NCI-H2107 treated with DMSO at 0.1 percent for 48 hours (cell line): ENCODE measurements around the gene ESRP2.
A peak's percentile ranks its signal among the peaks of the same experiment; 100 is the strongest.

Experiments
- DNase-seq: peaks from one replicate; lab custom pipeline; 2025; ENCODE audit not compliant: unreplicated experiment; lab: John Stamatoyannopoulos, UW

Gene ESRP2

DNA sequence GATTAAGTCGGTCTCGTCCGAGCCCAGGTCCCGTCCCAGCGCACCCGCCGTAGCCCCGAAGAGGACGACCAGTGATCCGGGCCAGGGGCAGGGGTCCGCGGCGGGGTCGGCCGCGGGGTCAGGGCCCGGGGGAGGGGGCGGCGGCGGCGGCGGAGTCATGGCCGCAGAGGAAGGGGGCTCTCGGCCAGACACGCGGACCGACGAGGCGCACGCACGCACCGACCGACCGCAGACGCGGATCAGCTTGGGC is at the start of gene ESRP2:
Gene ESRP2, minus strand, starts transcription at position 241 of the 250 bp plus-strand sequence. Its CDS starts 82 bp downstream, at position 159.
- DNase-seq: no peak

DNA sequence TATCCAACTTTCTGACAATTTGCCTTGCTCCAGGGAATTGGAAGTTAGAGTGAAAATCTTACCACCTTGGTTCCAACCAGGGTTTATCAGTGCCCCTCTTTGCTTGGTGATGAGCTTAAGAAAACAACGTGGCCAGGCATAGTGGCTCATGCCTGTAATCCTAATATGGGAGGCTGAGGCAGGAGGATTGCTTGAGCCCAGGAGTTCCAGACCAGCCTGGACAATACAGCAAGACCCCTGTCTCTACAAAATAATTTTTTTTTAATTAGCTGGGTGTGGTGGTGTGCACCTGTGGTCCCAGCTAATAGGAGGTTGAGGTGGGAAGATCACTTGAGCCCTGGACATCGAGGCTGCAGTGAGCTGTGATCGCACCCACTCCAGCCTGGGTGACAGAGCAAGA is 49.8 kb upstream of the ESRP2 start:
- no peak for DNase-seq

DNA sequence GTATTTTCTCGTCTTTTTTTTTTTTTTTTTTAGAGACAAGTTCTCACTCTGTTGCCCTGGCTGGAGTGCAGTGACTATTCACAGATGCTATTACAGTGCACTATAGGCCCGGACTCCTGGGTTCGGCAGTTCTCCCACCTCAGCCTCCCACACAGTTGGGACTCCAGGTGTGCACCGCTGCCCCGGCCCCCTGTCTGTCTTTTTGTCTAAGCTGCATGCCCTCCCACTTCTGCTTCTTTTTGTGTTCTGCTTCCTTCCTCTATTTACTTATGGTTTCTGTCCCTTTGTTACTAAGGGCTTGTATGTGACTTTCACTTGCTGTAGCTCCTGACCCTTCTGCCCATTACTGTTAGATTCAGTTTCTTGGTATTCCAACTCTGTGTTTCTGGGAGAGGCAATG is 48.9 kb upstream of the ESRP2 start:
- DNase-seq: no peak

DNA sequence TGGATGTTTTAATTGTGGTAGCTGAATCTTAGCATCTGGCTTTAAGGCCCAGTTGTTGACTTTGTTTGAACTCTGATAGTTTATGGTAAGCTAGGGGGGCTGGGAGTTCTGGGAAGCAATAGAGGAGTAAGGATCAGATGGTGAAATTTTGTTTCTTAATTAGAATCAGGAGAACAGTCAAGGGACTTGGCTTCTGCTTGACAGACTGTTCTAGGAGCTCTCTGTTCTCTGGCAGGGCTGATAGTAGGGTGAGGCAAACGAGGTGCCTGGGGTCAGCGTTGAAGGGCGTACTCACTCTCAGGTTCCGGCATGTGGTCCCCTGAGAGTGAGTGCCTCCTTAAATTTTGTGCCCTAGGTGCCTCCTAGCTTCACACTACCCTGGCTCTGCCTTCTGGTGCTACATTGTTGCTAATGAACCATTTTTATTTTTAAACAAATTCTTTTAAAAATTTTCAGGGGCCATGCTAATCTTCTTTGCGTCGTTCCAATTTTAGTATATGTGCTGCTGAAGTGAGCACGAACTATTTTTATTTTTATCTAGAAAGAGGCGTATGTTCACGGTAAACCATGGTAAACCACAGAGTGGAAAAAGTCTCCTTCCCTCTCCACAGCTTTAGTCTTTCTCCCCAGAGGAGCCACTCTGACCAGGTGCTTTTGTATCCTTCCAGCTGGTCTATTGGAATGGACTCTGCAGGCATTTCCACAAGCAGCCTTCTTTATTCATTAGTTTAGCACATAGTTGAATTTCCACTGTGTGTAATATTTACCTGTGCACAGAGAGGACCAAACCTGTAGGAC is 48.1 kb upstream of the ESRP2 start:
- DNase-seq: no peak

- no peak for DNase-seq
These were observed 47.4 kb upstream of the ESRP2 start for GRCh38 chr16:68283346-68283745.

GRCh38 chr16:68282064-68282452 is 46.1 kb upstream of the ESRP2 start:
- no peak for DNase-seq

DNA sequence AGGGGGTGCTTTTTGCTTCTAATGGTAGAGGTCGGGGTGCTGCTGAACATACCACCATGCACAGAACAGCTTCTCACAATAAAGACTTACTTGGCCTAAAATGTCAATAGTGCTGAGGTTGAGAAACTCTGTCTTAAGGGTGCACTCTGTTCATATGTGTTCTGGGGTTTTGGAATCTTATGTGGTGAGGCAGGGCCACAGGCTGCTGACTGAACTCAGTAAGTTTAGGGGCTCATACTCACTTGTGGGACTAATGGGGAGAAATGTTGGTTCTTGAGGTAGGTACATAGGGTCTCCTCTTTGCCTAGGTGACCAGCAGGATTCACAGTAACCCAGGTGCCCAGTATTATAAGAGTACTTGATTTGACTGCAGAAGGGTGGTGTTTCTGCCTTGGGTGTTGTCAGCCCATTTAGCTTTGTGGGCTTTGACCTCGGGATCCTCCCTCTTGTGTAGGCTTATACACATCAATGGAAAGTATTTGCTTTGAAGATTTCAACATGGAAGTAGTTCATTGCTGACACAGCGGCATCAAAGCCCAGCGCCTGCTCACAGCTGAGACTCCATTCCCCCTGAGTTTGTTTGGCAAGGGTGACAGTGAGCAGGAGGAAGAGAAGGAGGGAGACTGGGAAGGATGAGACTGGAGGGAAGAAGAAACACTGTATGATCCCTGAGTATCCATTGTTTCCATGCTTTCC is 45.6 kb upstream of the ESRP2 start:
- no peak for DNase-seq

DNA sequence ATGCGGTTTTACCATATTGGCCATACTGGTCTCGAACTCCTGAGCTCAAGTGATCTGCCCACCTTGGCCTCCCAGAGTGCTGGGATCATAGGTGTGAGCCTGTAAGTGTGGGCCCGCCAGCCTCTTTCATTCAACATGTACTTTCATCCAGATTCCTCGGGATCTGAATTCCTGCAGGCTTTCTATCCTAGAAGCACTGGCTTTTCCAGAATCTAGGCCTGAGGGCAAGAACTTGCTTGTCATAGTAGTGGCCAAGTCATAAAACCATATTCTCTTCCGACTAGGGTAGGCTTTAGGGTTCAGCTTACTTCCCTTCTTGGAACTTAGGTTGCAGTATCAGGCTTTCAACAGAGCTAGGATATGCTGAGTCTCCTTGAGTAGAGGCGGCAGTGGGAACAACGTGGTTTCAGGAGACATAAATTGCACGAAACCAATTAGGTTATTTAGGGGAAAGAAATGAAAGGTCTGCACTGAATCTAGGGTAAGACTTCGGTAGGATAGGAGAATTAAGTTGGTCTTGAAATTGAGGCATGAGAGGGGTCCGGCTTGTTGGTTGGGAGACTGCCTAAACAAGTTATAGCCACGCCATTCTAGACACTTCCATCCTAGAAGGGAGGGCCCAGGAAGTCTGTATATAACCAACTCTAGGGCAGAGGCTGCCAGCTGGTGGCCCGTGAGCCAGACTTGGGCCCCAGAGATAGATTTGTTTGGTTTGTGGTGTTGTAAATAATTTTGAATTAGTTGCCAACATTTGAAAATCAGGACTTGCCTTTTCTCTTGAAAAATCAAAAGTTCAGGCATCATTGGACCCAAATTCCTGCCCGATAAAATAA is 44.0 kb upstream of the ESRP2 start:
- DNase-seq: no peak

- no peak for DNase-seq
These were observed 40.3 kb upstream of the ESRP2 start for GRCh38 chr16:68276223-68276622.

GRCh38 chr16:68275611-68276191 is 39.8 kb upstream of the ESRP2 start:
- peak; percentile 86 for DNase-seq

DNA sequence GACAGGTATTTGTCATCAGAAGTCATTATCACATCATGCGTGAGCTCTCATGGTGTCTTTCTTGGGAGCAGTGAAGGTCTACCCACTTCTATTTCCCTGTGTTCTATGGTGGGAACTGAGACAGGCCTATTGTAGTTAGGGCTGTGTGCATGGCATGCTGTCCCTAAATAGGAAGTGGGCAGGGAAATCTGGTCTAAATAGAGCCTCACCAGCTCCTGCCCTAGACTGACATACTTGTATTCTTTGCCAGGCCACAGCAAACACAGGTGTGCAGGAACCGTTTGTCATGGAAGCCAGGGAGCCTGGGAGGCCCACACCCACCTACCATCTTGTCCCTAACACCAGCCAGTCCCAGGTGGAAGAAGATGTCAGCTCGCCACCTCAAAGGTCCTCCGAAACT is 38.5 kb upstream of the ESRP2 start:
- DNase-seq: no peak

DNA sequence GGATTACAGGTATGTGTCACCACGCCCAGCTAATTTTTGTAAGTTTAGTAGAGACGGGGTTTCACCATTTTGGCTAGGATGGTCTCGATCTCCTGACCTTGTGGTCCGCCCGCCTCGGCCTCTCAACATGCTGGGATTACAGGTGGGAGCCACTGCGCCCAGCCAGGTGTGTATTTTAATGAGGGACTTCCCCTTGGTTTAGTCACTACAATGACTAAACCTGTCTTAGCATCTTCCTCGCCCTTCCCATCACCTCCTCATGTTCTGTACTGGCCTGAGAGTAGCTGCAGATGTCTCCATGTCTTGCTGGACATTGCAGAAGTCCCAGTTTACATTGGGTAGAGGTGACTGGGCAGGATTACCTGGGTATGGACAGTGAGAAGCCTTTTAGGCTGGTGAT is 38.0 kb upstream of the ESRP2 start:
- no peak for DNase-seq

- no peak for DNase-seq
These were observed 37.5 kb upstream of the ESRP2 start for GRCh38 chr16:68273459-68273858.

DNA sequence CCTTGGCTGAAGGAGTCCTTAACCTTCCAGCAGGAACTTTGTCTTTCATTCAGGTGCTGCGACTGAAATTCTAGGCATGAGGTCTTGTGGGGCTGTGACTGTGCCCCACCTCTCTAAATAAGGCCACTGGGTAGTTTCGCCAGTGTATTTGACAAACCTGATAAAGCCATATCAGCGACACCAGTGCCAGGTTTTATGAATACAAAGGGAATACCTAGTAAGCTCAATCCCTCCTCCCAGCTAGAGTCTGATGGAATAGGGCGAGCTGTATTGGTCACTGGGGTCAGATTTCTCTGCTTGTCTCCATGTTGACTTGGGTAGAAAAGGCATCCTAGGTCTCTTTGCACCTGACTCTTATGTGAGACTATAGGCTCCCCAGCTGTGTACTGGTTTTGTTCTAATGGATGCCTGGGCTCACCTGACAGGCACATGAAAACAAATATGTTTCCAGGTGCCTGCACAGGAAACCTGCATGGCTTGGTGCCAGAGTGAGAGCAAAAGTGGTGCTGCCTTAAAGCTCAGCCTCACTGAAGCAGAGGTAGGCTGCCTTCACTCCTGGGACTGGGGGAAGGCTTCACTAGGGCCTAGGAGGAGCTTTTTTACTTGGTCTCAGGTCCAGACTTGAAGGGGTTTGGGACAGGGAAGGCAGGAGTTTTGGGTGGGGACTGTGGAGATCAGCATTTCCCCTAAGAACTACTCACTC is 36.7 kb upstream of the ESRP2 start:
- peak; percentile 97 for DNase-seq

- peak; percentile 47 for DNase-seq
These were observed 34.4 kb upstream of the ESRP2 start for GRCh38 chr16:68270353-68270752.

DNA sequence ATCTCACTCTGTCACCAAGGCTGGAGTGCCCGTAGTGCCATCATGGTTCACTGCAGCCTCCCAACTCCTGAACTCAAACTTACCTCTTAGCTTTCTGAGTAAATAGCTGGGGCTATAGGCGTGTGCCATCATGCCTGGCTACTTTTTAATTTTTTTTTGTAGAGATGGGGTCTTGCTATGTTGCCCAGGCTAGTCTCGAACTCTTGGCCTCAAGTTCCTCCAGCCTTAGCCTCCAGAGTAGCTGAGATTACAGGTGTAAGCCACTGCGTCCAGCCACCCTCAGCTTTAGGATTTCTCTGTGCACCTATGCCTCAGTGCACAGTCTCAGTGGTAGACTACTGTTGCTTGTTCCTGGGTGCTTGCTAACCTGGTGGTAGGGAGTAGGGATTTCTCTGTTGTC is 33.9 kb upstream of the ESRP2 start:
- DNase-seq: no peak

DNA sequence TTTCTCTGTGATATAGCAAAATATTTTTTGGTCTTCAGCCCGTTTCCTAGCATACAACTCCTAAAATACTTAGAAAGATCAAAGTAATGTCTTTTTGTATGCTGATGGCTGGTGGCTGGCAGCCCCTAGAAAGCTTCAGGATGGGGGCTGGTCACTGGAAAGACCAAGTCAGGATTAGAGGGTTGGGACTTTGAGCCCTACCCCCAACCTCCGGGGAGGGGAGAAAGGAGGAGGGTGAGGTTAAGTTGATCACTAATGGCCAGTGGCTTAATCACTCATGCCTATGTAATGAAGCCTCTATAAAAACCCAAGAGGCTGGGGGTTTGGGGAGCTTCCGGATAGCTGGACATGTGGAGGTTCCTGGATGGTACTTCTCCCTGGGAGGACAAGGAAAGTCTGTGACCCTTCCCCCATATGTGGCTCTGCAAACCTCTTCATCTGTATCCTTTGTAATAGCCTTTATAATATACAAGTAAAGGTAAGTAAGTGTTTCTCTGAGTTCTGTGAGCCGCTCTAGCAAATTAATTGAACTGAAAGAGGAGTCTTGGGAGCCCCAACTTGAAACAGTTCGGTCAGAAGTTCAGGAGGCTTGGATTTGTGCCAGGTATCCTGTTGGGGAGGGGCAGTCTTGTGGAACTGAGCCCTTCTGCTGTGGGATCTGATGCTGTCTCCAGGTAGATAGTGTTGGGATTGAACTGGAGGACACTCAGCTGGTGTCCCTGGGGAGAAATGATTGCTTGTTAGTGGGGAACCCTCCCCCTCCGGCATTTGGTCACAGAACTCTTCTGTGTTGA is 31.9 kb upstream of the ESRP2 start:
- DNase-seq: peak; percentile 93

- DNase-seq: peak; percentile 31
These were observed 29.4 kb upstream of the ESRP2 start for GRCh38 chr16:68265078-68265920.
